Thyroid gland (tissue), 4 donors: ENCODE measurements around the gene PKP4.

ENCODE experiments used
- CTCF ChIP-seq, 6 experiments: fragments of 200-600 bp in 3 of 6; fragments of 450-650 bp in 3 of 6; sonication (generic) in 3 of 6; IDR thresholded peaks; one replicate each; pipeline ENCODE4 v1.5.1; 2016 to 2019; ENCODE audit warnings: antibody characterized with exemption in 6 of 6, mild to moderate bottlenecking in 2 of 6, inconsistent platforms in 1 of 6, moderate library complexity in 1 of 6
- POLR2A ChIP-seq, 2 donors: fragments of 450-650 bp; IDR thresholded peaks; one replicate each; pipeline ENCODE4 v1.6.1; 2017; ENCODE audit warnings: antibody characterized with exemption in 2 of 2, mild to moderate bottlenecking in 2 of 2, moderate library complexity in 1 of 2

GRCh38 chr2:158723181-158723838 is 266.6 kb downstream of the PKP4 start:
- TF ChIP-seq POLR2A (IDR thresholded peaks at IDR 0.05) = no peak
- no peak for TF ChIP-seq CTCF (IDR thresholded peaks at IDR 0.05)
